RWPE1 (cell line): ENCODE data around the gene HOXA9.
A peak's percentile ranks its signal among the peaks of the same experiment; 100 is the strongest.

ENCODE experiments used
- CTCF ChIA-PET: fragments of 350-600 bp; sonication (Branson Sonifier 250); formaldehyde crosslinking; extraction: SDS; loops from one replicate; lab custom pipeline; 2021; lab: Yijun Ruan, JAX
- POLR2A ChIA-PET: fragments of 400-600 bp; formaldehyde crosslinking; extraction: SDS; loops from one replicate; lab custom pipeline; 2020; ENCODE audit warnings: antibody characterized with exemption; ENCODE audit not compliant: low non-redundant PET; lab: Yijun Ruan, JAX
- DNase-seq: peaks from one replicate; pipeline ENCODE4 v3.0.0; 2012; ENCODE audit warnings: low spot score
- H3K27ac ChIP-seq: fragments of 450-650 bp; 2 replicates; pipeline ENCODE4 v1.5.1; 2017
- TF ChIP-seq, protein P1 (sequence below): fragments of 450-650 bp; conservative IDR thresholded peaks from 2 replicates; pipeline ENCODE4 v1.5.1; 2017; ENCODE audit warnings: low read depth, mild to moderate bottlenecking

Gene HOXA9

DNA sequence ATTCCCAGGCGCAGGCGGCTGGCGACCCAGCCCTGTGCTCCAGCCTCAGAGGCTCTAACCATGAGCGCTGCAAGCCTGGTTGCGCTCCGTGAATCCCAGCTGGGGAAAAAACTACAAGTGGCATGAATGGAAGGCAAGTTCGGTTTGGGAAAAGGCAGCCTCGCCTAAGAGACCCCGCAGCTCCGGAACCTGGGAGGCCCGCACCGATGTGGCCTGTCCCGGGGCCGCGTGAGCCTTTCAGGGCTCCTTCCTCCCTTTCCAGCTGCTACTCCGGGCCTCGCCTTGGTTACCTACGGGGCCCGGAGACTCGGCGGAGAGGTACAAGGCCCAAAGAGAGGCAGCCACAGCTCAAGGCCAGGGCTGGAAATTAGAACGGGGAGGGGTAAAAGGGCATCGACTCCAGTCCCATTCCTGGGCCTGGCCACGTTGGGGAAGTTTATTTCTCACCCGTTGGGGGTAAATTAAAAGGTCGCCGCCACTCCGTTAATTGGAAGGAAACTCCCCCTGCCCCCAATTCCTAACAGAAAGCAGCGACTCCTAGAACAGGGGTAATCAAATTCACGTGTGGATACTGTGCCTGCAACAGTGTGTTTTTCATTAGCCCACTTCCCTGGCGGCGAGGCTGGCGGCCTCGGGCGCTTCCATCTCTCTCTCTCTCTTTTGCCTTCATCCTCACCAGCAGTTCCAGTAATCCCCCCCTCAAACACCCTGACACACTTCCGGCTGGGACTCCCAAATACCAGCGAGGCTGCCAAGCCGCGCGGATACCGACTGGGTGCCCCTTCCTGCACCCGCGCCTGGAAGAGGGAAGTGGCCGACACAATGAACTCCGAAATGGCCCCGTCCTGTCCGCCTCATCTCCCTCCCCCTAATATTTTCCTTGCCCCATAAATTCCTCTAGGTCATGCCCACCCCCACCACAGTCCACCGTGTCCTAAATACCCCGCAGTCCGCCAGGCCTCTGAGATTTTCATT lies 1.5 kb upstream of the HOXA9 start:
- DNase-seq: no peak
- CTCF ChIA-PET: interaction anchor here (0.6 to 1.4 kb wide), 5 partner anchors 12 to 43 kb away, joined by 3 to 5 read pairs (median 4); no protein-coding TSS in a partner anchor
- H3K27ac ChIP-seq: peak overlapping the region; percentile 96
- POLR2A ChIA-PET: no interaction called here
- TF ChIP-seq, protein P1, sequence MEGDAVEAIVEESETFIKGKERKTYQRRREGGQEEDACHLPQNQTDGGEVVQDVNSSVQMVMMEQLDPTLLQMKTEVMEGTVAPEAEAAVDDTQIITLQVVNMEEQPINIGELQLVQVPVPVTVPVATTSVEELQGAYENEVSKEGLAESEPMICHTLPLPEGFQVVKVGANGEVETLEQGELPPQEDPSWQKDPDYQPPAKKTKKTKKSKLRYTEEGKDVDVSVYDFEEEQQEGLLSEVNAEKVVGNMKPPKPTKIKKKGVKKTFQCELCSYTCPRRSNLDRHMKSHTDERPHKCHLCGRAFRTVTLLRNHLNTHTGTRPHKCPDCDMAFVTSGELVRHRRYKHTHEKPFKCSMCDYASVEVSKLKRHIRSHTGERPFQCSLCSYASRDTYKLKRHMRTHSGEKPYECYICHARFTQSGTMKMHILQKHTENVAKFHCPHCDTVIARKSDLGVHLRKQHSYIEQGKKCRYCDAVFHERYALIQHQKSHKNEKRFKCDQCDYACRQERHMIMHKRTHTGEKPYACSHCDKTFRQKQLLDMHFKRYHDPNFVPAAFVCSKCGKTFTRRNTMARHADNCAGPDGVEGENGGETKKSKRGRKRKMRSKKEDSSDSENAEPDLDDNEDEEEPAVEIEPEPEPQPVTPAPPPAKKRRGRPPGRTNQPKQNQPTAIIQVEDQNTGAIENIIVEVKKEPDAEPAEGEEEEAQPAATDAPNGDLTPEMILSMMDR: no peak

DNA sequence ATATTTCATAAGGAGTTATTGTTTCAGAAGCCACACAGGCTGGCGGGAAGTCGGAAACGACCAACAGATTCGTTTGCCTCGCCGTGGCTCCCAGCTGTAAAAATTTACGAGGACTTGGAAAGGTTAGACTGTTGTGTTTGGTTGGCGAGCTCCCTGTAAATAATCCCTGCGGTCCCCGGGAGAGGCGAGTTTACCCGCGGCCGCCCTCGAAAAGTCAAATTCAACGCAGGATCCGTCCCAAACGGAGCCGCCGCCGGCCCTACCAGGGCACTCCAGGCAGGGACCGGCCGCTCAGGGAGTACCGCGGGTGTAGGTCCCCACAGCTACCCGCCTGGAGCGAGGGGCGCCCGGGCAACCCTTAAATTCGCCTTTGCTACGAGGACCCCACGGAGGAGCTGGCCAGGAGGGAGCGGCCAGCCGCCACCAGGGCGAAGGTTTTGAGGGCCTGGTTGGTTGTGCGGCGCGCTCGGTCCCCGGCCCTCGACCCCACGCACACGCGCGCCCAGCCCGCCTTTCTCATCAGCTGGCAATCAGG lies 726 bp upstream of the HOXA9 start:
- TF ChIP-seq, protein P1: no peak
- ChIA-PET CTCF (interaction anchor here (0.5 to 1.4 kb wide), 7 partner anchors 12 to 220 kb away, joined by 3 to 5 read pairs (median 3); no protein-coding TSS in a partner anchor), POLR2A (interaction anchor here (0.7 kb wide), 1 partner anchor 23 kb away, joined by 3 read pairs; the partner anchor contains the start of gene HOXA5)
- DNase-seq: no peak
- peak overlapping the region; percentile 96 for H3K27ac ChIP-seq

DNA sequence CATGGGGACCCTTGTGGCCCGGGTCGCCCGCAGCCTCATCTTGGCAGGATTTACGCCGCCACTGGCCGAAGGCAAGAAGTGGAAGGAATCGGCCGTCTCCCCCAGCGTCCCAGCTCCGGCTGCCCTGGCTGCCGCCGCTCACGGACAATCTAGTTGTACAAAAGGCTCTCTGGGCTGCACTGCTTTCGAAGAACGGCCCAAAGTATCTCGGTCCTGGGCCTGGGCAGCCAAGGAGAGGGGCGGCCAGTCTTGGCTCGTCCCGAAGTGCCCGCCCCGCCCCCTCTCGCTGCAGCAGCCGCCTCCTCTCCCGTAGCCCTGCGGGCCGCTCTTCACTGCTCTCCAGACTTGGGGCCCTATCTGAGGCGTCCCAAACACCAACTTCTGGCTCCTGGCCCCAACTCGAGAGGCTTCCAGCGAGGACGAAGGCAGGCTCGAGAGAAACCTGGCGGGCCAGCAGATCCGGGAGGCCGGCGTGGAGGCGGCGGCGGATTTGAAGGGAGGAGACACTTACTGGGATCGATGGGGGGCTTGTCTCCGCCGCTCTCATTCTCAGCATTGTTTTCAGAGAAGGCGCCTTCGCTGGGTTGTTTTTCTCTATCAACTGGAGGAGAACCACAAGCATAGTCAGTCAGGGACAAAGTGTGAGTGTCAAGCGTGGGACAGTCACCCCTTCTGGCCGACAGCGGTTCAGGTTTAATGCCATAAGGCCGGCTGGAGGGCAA lies 809 bp downstream of the HOXA9 start:
- no peak for DNase-seq

DNA sequence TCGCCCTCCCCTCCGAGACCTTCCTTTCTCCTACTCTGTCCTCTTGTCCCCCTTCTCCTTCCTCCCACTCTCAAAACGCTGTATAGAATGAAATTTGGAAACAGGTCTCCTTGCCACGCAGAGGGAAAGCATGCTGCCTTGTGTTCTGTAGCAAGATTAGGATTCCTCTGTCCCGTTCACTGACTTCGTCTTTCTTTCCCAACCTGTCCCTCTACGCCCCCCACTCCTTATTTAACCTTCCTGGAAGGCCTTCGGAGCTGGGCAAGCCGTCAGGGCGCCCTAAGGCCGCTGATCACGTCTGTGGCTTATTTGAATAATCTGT lies 1.3 kb downstream of the HOXA9 start:
- peak overlapping the region; percentile 96 for H3K27ac ChIP-seq
- TF ChIP-seq, protein P1: no peak
- no peak for DNase-seq
- POLR2A ChIA-PET: no interaction called here
- CTCF ChIA-PET: interaction anchor here (0.8 to 1.2 kb wide), 2 partner anchors 10 to 16 kb away, joined by 3 to 6 read pairs; partner anchors contain the start of gene HOXA10

More for the DNA sequence above, 809 bp downstream of the HOXA9 start:
- ChIA-PET POLR2A (no interaction called here), CTCF (interaction anchor here (0.6 to 1.2 kb wide), 4 partner anchors 9 to 211 kb away, joined by 3 to 6 read pairs (median 3); partner anchors contain the start of gene HOXA10)
- TF ChIP-seq, protein P1: peak; percentile 58
- peak overlapping the region; percentile 96 for H3K27ac ChIP-seq

DNA sequence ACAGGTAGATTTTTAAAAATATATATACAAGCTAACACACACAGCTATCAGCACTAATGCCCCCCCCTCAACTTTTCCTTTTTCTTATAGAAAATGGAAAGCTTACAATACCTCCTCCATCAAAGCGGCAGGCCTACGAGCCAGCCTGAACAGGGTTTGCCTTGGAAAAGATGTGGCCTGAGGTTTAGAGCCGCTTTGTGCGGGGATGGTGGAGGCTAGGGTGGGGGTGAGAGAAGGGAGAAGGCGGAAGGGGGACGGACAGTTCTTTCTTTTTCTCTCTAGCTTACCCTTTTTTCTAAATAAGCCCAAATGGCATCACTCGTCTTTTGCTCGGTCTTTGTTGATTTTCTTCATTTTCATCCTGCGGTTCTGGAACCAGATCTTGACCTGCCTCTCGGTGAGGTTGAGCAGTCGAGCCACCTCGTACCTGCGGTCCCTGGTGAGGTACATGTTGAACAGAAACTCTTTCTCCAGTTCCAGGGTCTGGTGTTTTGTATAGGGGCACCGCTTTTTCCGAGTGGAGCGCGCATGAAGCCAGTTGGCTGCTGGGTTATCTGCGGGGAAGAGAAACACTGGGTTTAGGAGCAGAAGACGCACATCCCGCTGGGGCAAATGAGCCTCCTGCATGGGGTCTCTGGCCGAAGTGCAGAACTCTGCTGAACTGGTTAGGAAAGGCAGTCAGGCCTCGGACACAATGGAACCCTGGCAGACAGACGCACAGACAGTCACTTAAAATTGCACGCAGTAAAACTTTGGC lies 1.9 kb downstream of the HOXA9 start:
- CTCF ChIA-PET: interaction anchor here (0.7 to 1.3 kb wide), 4 partner anchors 8 to 614 kb away, joined by 3 to 6 read pairs (median 6); partner anchors contain the start of gene HOXA10

More for the DNA sequence above, 1.9 kb downstream of the HOXA9 start:
- TF ChIP-seq, protein P1: no peak
- no peak for DNase-seq
- POLR2A ChIA-PET: no interaction called here
- H3K27ac ChIP-seq: peak overlapping the region; percentile 96
